K562 (cell line): ENCODE results near the gene TUBA8. TPM values are rescaled to one million over a fixed set of nuclear protein-coding genes. Genes with fewer than 3 reads are reported as not detected.

Experiments
- ATAC-seq: fragments of 200-7000 bp; cut with Tn5 transposase; 3 replicates; pipeline ENCODE4 v1.9.1; 2020; ENCODE audit warnings: moderate library complexity
- Bru-seq: library from RNA; stranded (reverse); fragments of 400-500 nt; gene quantifications from one replicate; lab custom pipeline; 2021; lab: Mats Ljungman, UMichigan
- BruChase-seq, 2 experiments: library from RNA; stranded (reverse); fragments of 400-500 nt; gene quantifications; one replicate each; lab custom pipeline; 2021; lab: Mats Ljungman, UMichigan
- BruUV-seq: library from RNA; stranded (reverse); fragments of 400-500 nt; replicated peaks from 2 replicates; lab custom pipeline; 2021; lab: Mats Ljungman, UMichigan
- CTCF ChIA-PET: fragments of 300-600 bp; formaldehyde crosslinking; extraction: SDS; loops from one replicate; lab custom pipeline; 2021; ENCODE audit warnings: low intra/inter-chr PET ratio; lab: Yijun Ruan, JAX
- POLR2A ChIA-PET: fragments of 300-600, 350-650 bp; sonication (Branson Sonifier 250); formaldehyde crosslinking; extraction: SDS; loops from one replicate; lab custom pipeline; 2021; ENCODE audit warnings: antibody characterized with exemption, inconsistent platforms; lab: Yijun Ruan, JAX
- DNase-seq, 4 experiments: peaks; one replicate each; pipeline versions ENCODE4 v3.0.0 to v3.0.0-alpha.2; 2011 to 2018; ENCODE audit warnings: low spot score in 3 of 4, mixed read lengths in 3 of 4; ENCODE audit errors: extremely low read depth in 1 of 4
- FAIRE-seq: peaks from 2 replicates; lab custom pipeline; 2011; peaks lifted over from hg19 to GRCh38; lab: Jason Lieb, UNC
- H2AFZ ChIP-seq: 2 replicates; pipeline ENCODE4 v1.6.0; 2011; ENCODE audit warnings: low read depth, low read length, control low read depth, inconsistent platforms
- H3K27ac ChIP-seq: fragments of 200-600 bp; 3 replicates; pipeline ENCODE4 v1.8.0; 2011; ENCODE audit warnings: low read depth, mild to moderate bottlenecking, control low read depth, inconsistent platforms, low read length, moderate library complexity, mixed read lengths; ENCODE audit errors: extremely low read depth
- H3K27me3 ChIP-seq, 2 experiments: fragments of 300-600 bp in 1 of 2; 2 replicates in 1 of 2; 3 replicates in 1 of 2; pipeline versions ENCODE4 v1.6.0 to v1.8.0; 2011; ENCODE audit warnings: inconsistent platforms in 2 of 2, low read length in 2 of 2, mild to moderate bottlenecking in 1 of 2, mixed read lengths in 1 of 2, moderate library complexity in 1 of 2; ENCODE audit not compliant: control insufficient read depth in 2 of 2, insufficient read depth in 2 of 2
- H3K36me3 ChIP-seq: fragments of 300-600 bp; 3 replicates; pipeline ENCODE4 v1.8.0; 2011; ENCODE audit warnings: mild to moderate bottlenecking, low read length, inconsistent platforms; ENCODE audit not compliant: control insufficient read depth, insufficient read depth
- H3K4me1 ChIP-seq, 2 experiments: fragments of 200-600 bp in 1 of 2; replicated peaks in 1 of 2; 2 replicates in 1 of 2; 3 replicates in 1 of 2; pipeline versions ENCODE4 v1.5.1 to v1.8.0; 2011; ENCODE audit warnings: inconsistent platforms in 2 of 2, low read length in 2 of 2, mild to moderate bottlenecking in 1 of 2, mixed read lengths in 1 of 2, moderate library complexity in 1 of 2; ENCODE audit not compliant: control insufficient read depth in 2 of 2, insufficient read depth in 2 of 2
- H3K4me2 ChIP-seq: 2 replicates; pipeline ENCODE4 v1.6.1; 2011; ENCODE audit warnings: low read length, control low read depth, inconsistent platforms, mixed read lengths; ENCODE audit not compliant: insufficient read depth
- H3K4me3 ChIP-seq: fragments of 200-600 bp; sonication (generic), shearing (Covaris generic); 2 replicates; pipeline ENCODE4 v1.5.1; 2016; ENCODE audit warnings: control low read depth, inconsistent platforms
- H3K79me2 ChIP-seq: fragments of 200-600 bp; 3 replicates; pipeline ENCODE4 v1.8.0; 2011; ENCODE audit warnings: low read length, inconsistent platforms; ENCODE audit not compliant: control insufficient read depth, insufficient read depth
- H3K9ac ChIP-seq, 2 experiments: 2 replicates each; pipeline versions ENCODE4 v1.6.0 to v1.6.1; 2011; ENCODE audit warnings: low read depth in 2 of 2, low read length in 2 of 2, control low read depth in 1 of 2, inconsistent platforms in 1 of 2, mild to moderate bottlenecking in 1 of 2, mixed read lengths in 1 of 2; ENCODE audit not compliant: insufficient read depth in 1 of 2
- H3K9me1 ChIP-seq: one replicate; pipeline ENCODE4 v1.6.0; 2011; ENCODE audit warnings: inconsistent platforms, mild to moderate bottlenecking, low read length, moderate library complexity; ENCODE audit not compliant: control insufficient read depth, insufficient read depth
- H3K9me3 ChIP-seq: replicated peaks from 2 replicates; pipeline ENCODE4 v1.5.1; 2011; ENCODE audit warnings: low read depth, low read length, inconsistent platforms; ENCODE audit not compliant: control insufficient read depth, insufficient read depth
- H4K20me1 ChIP-seq: replicated peaks from 2 replicates; pipeline ENCODE4 v1.6.1; 2011; ENCODE audit warnings: low read length, inconsistent platforms, mixed read lengths; ENCODE audit not compliant: control insufficient read depth, insufficient read depth
- POLR2G ChIP-seq: fragments of 200-400 bp; formaldehyde crosslinking; IDR thresholded peaks from 2 replicates; pipeline ENCODE4 v1.6.1; 2017; ENCODE audit warnings: low read depth, mild to moderate bottlenecking, antibody characterized with exemption, low read length, moderate library complexity
- ZNF354B ChIP-seq: fragments of 250-450 bp; sonication (Bioruptor Pico); IDR thresholded peaks from 2 replicates; pipeline ENCODE4 v1.4.0; 2020
- WGBS: fragments of 100-300 bp; shearing (Covaris generic); methylation state at CpG from one replicate; pipeline ENCODE4 v1.1.6; 2016; ENCODE audit warnings: low coverage, mixed read lengths; ENCODE audit not compliant: insufficient coverage; ENCODE audit errors: missing lambda C conversion rate; 5-methylcytosine and 5-hydroxymethylcytosine counted together
- in situ Hi-C: fragments of 300-500 bp; cut with MboI; formaldehyde crosslinking; loops from 4 replicates; pipeline ENCODE4 v1.15.0; 2018; ENCODE audit warnings: inconsistent platforms, mixed read lengths
- intact Hi-C: fragments of 100-400 bp; cut with micrococcal nuclease; formaldehyde crosslinking; loops from 2 replicates; pipeline ENCODE4 v1.14.2; 2022
- long read RNA-seq, 3 experiments: library from polyadenylated mRNA in 2 of 3; library from RNA in 1 of 3; unstranded in 2 of 3; stranded (forward) in 1 of 3; transcript quantifications; one replicate each; pipeline ENCODE4 v2.0.0, GENCODE V29; 2019 to 2022
- polyA minus RNA-seq, 3 experiments: library from RNA; depleted of rRNA, polyadenylated mRNA; stranded (reverse); fragments of >200 nt; gene quantifications; 2 replicates each; pipeline ENCODE4 v1.2.3, GENCODE V29; 2011
- polyA plus RNA-seq, 8 experiments: library from polyadenylated mRNA; depleted of rRNA in 4 of 8; stranded (reverse) in 5 of 8; unstranded in 3 of 8; fragments of >200 nt; fragmentation: Nextera tagmentation in 2 of 8; fragmentation: Illumina TruSeq in 1 of 8; extraction: Ambion mirVana in 2 of 8; extraction: Trizol in 1 of 8; gene quantifications; 2 replicates each; pipeline versions ENCODE4 v1.2.1 to v1.2.3, GENCODE V29; 2011 to 2014; ENCODE audit warnings: inconsistent platforms in 1 of 8, missing spikeins in 1 of 8
- total RNA-seq, 7 experiments: library from RNA; depleted of rRNA in 6 of 7; stranded (reverse); fragments of >200 nt in 6 of 7; fragmentation: Illumina TruSeq in 2 of 7; extraction: Trizol in 2 of 7; gene quantifications; 2 replicates each; pipeline versions ENCODE4 v1.2.1 to v1.2.3, GENCODE V29; 2011 to 2021; ENCODE audit warnings: low replicate concordance in 1 of 7

The TUBA8 gene
- 1.1 and 2.5 TPM in 2 replicates for total RNA-seq (2011; cell fraction: chromatin; rRNA removed; ENCODE audit: low replicate concordance)
- 0.79 and 1.7 TPM in 2 replicates for total RNA-seq (2011; cell fraction: nucleolus; rRNA removed)
- 1.1 and 1.3 TPM in 2 replicates for total RNA-seq (2011; cell fraction: nucleoplasm; rRNA removed)
- total RNA-seq (2014; rRNA removed) (0.73 and 0.78 TPM in 2 replicates), total RNA-seq (2014; rRNA removed; fragmentation: Illumina TruSeq; extraction: Trizol) (0.48 and 0.65 TPM in 2 replicates), total RNA-seq (2015; rRNA removed; fragmentation: Illumina TruSeq; extraction: Trizol) (0.53 and 0.76 TPM in 2 replicates), total RNA-seq (2021) (1.0 and 1.4 TPM in 2 replicates), polyA plus RNA-seq (2011; rRNA removed) (0.65 and 1.2 TPM in 2 replicates), polyA plus RNA-seq (2014; fragmentation: Illumina TruSeq; extraction: Trizol) (0.86 and 1.1 TPM in 2 replicates), polyA plus RNA-seq (2014; fragmentation: Nextera tagmentation; extraction: Ambion mirVana) (under 1 TPM; 0.07 to 0.28 TPM), polyA plus RNA-seq (2014; rRNA removed) (0.60 and 1.3 TPM in 2 replicates), polyA minus RNA-seq (2011; rRNA and poly(A)+ RNA removed) (0.51 and 0.56 TPM in 2 replicates), Bru-seq, nascent RNA (percentile 43 among the genes with signal in this experiment), BruChase-seq, experiment 1, labeled RNA remaining after a 2-hour chase (percentile 55 among the genes with signal in this experiment), BruChase-seq, experiment 2, labeled RNA remaining after a 6-hour chase (percentile 52 among the genes with signal in this experiment)
- polyA plus RNA-seq (2011; cell fraction: cytosol; rRNA removed) = 1.0 and 2.3 TPM in 2 replicates
- 2.6 and 3.3 TPM in 2 replicates for polyA plus RNA-seq (2011; cell fraction: nucleus; rRNA removed)
- polyA plus RNA-seq (2012) = 0.13 and 0.28 TPM in 2 replicates
- polyA minus RNA-seq (2011; cell fraction: cytosol; rRNA and poly(A)+ RNA removed) = 0.91 TPM in 1 of 2 replicates, not detected in the other
- 0.11 and 0.40 TPM in 2 replicates for polyA minus RNA-seq (2011; cell fraction: nucleus; rRNA and poly(A)+ RNA removed)
- long read RNA-seq, experiment 1, partial matches to known transcripts = 0 of 1 reads
- long read RNA-seq, experiment 1, other reads (novel, unspliced or antisense) = 1 of 1 reads
- long read RNA-seq, experiment 2 = 0 reads
- long read RNA-seq, experiment 3 = 0 reads

GRCh38 chr22:18110194-18110953, at the start of gene TUBA8:
Gene TUBA8 (plus strand): TSS chr22:18110809. CDS start chr22:18110866, 57 bp downstream.
- DNase-seq = no peak
- H3K27ac ChIP-seq = no peak within 1 kb of the TSS

More at GRCh38 chr22:18110194-18110953, at the start of gene TUBA8:
- Histone ChIP-seq H3K27me3 (peaks cover 2 to 22% of the 10 kb centered on the region in 2 experiments; a peak in 2 of 5 replicates), H3K36me3 (no peaks in the 10 kb centered on the region), H3K4me1 (peaks cover 0 to 8% of the 10 kb centered on the region in 2 experiments; a peak in 2 of 5 replicates), H3K79me2 (no peaks in the 10 kb centered on the region), H3K9me1 (no peaks in the 10 kb centered on the region), H3K4me3 (no peak within 1 kb of the TSS), H3K4me2 (no peak within 1 kb of the TSS), H3K9ac (peak within 1 kb of the TSS in 1 of 2 experiments; percentile 7; a peak in 1 of 4 replicates), H3K9me3 (no peaks in the 10 kb centered on the region), H4K20me1 (0 out of 2 replicates have a peak, but pooled peaks cover 3% of the 10 kb centered on the region), H2AFZ (no peak within 1 kb of the TSS)
- in situ Hi-C loops (no loop called here), intact Hi-C loops (no loop called here)
- WGBS = 82% methylated on average over 31 of the region's 72 CpGs
- FAIRE-seq (no peak), ATAC-seq (no peak)
- no TSS peak for BruUV-seq
- ChIA-PET POLR2A (interaction anchor here (0.6 kb wide), 1 partner anchor 19 kb away, joined by 3 read pairs; no protein-coding TSS in a partner anchor), CTCF (no interaction called here)
- TF ChIP-seq ZNF354B (CRISPR knock-in tag) = no peak
- TF ChIP-seq POLR2G = peak; percentile 15
